ENCODE results near the gene OAS2.

OAS2 gene

DNA sequence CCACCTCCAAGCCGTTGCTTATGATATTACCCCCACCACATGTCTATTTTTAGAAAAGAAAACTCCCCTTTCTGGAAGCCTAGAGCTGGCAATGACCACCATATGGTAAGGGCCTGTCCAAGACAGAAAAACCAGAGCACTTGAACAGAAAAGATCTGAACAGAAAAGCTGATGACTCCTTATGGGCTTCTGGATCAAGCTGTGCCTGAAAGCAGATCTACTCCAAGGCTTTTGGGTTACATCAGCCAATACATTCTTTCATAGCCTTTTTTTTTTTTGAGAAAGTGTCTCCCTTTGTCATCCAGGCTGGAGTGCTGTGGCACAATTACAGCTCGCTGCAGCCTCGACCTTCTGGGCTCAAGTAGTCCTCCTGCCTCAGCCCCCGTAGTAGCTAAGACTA lies 16.8 kb upstream of the OAS2 start:
- TF ChIP-seq, protein P1, sequence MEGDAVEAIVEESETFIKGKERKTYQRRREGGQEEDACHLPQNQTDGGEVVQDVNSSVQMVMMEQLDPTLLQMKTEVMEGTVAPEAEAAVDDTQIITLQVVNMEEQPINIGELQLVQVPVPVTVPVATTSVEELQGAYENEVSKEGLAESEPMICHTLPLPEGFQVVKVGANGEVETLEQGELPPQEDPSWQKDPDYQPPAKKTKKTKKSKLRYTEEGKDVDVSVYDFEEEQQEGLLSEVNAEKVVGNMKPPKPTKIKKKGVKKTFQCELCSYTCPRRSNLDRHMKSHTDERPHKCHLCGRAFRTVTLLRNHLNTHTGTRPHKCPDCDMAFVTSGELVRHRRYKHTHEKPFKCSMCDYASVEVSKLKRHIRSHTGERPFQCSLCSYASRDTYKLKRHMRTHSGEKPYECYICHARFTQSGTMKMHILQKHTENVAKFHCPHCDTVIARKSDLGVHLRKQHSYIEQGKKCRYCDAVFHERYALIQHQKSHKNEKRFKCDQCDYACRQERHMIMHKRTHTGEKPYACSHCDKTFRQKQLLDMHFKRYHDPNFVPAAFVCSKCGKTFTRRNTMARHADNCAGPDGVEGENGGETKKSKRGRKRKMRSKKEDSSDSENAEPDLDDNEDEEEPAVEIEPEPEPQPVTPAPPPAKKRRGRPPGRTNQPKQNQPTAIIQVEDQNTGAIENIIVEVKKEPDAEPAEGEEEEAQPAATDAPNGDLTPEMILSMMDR (IDR thresholded peaks at IDR 0.05; ENCODE audit: insufficient read depth, low read length, poor library complexity, severe bottlenecking) = no peak
- no peak for TF ChIP-seq EZH2phosphoT487 (conservative IDR thresholded peaks at IDR 0.05; ENCODE audit: low read length)
- H3K4me3 ChIP-seq (ENCODE audit: insufficient read depth, low read length, poor library complexity, severe bottlenecking) = no peak overlapping the region
- no peaks in the 10 kb centered on the region for H3K27me3 ChIP-seq (ENCODE audit: low read length)
- H3K79me2 ChIP-seq (ENCODE audit: insufficient read depth, low read length) = no peaks in the 10 kb centered on the region
- no peaks in the 10 kb centered on the region for H3K9me3 ChIP-seq (ENCODE audit: insufficient read depth, low read length)
- no peak overlapping the region for H3K9ac ChIP-seq (ENCODE audit: low read length)
- H3K4me2 ChIP-seq (ENCODE audit: low read depth, low read length, poor library complexity, severe bottlenecking) = no peak overlapping the region
- H3K36me3 ChIP-seq (ENCODE audit: low read length) = no peaks in the 10 kb centered on the region
- H3K9me2 ChIP-seq (replicated peaks; ENCODE audit: insufficient read depth, low read length) = no peaks in the 10 kb centered on the region
- H4K20me1 ChIP-seq (ENCODE audit: low read depth, low read length) = no peaks in the 10 kb centered on the region
- no peak overlapping the region for H3K27ac ChIP-seq (ENCODE audit: low read depth, low read length)
- H3F3A ChIP-seq (ENCODE audit: insufficient read depth) = no peaks in the 10 kb centered on the region
- no peak overlapping the region for H2AFZ ChIP-seq (ENCODE audit: low read depth, low read length, severe bottlenecking)

DNA sequence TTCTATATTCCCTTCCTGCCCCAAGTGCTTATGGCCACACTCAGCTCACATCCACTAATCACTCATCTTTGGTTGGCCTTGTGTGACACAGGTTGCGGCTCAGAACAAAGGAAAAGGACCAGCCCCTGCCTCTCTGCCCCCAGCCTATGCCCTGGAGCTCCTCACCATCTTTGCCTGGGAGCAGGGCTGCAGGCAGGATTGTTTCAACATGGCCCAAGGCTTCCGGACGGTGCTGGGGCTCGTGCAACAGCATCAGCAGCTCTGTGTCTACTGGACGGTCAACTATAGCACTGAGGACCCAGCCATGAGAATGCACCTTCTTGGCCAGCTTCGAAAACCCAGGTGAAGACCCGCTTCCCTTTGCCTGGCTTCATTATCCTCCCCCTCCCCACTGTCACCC lies 15.8 kb upstream of the OAS2 start:
- Histone ChIP-seq H3K9me3 (ENCODE audit: insufficient read depth, low read length) (no peaks in the 10 kb centered on the region), H3F3A (ENCODE audit: insufficient read depth) (no peaks in the 10 kb centered on the region), H4K20me1 (ENCODE audit: low read depth, low read length) (no peaks in the 10 kb centered on the region), H3K4me2 (ENCODE audit: low read depth, low read length, poor library complexity, severe bottlenecking) (no peak overlapping the region), H3K9ac (ENCODE audit: low read length) (no peak overlapping the region), H3K27me3 (ENCODE audit: low read length) (no peaks in the 10 kb centered on the region), H3K4me3 (ENCODE audit: insufficient read depth, low read length, poor library complexity, severe bottlenecking) (no peak overlapping the region), H3K79me2 (ENCODE audit: insufficient read depth, low read length) (no peaks in the 10 kb centered on the region), H3K27ac (ENCODE audit: low read depth, low read length) (no peak overlapping the region), H2AFZ (ENCODE audit: low read depth, low read length, severe bottlenecking) (no peak overlapping the region), H3K9me2 (replicated peaks; ENCODE audit: insufficient read depth, low read length) (no peaks in the 10 kb centered on the region), H3K36me3 (ENCODE audit: low read length) (no peaks in the 10 kb centered on the region)
- TF ChIP-seq EZH2phosphoT487 (conservative IDR thresholded peaks at IDR 0.05; ENCODE audit: low read length) = no peak
- TF ChIP-seq, protein P1 (IDR thresholded peaks at IDR 0.05; ENCODE audit: insufficient read depth, low read length, poor library complexity, severe bottlenecking) = no peak

DNA sequence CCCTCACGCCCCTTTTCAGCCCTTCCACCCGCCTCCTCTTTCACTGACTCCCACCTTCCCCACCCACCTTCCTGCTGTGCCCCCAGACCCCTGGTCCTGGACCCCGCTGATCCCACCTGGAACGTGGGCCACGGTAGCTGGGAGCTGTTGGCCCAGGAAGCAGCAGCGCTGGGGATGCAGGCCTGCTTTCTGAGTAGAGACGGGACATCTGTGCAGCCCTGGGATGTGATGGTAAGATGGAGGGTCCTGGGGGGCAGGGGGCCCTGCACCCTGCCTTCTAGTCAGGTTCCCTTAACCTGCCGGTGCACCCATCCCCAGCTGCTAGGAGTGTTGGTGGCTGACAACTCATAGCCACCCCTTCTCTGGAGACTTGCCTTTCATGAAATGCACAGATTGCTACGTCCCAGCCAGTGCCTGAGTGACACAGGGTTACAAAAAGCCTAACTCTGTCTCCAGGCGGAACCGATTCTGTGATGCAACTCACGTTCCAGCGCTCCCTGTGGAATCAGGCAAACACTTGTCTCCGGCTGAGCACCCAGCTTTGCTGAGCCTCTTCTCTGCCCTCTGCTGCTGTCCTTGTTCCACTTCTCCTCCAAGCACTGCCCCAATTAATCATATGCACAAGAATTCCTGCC lies 15.0 kb upstream of the OAS2 start:
- Histone ChIP-seq H3K4me2 (ENCODE audit: low read depth, low read length, poor library complexity, severe bottlenecking) (no peak overlapping the region), H4K20me1 (ENCODE audit: low read depth, low read length) (no peaks in the 10 kb centered on the region), H3K36me3 (ENCODE audit: low read length) (no peaks in the 10 kb centered on the region), H3F3A (ENCODE audit: insufficient read depth) (no peaks in the 10 kb centered on the region), H3K9ac (ENCODE audit: low read length) (no peak overlapping the region), H3K27me3 (ENCODE audit: low read length) (no peaks in the 10 kb centered on the region), H3K79me2 (ENCODE audit: insufficient read depth, low read length) (no peaks in the 10 kb centered on the region), H2AFZ (ENCODE audit: low read depth, low read length, severe bottlenecking) (no peak overlapping the region), H3K9me3 (ENCODE audit: insufficient read depth, low read length) (no peaks in the 10 kb centered on the region), H3K27ac (ENCODE audit: low read depth, low read length) (no peak overlapping the region), H3K4me3 (ENCODE audit: insufficient read depth, low read length, poor library complexity, severe bottlenecking) (no peak overlapping the region), H3K9me2 (replicated peaks; ENCODE audit: insufficient read depth, low read length) (no peaks in the 10 kb centered on the region)
- TF ChIP-seq, protein P1 (IDR thresholded peaks at IDR 0.05; ENCODE audit: insufficient read depth, low read length, poor library complexity, severe bottlenecking) = no peak

Data from SU-DHL-6 (cell line).